ENCODE measurements around the gene PPP1R7. TPM values are rescaled to one million over a fixed set of nuclear protein-coding genes. Genes with fewer than 3 reads are reported as not detected.

The PPP1R7 gene
- total and polyA plus RNA-seq, 2 of the 4 experiments (the other 2 are of a cell fraction), result 60.8 to 70.0 TPM

DNA sequence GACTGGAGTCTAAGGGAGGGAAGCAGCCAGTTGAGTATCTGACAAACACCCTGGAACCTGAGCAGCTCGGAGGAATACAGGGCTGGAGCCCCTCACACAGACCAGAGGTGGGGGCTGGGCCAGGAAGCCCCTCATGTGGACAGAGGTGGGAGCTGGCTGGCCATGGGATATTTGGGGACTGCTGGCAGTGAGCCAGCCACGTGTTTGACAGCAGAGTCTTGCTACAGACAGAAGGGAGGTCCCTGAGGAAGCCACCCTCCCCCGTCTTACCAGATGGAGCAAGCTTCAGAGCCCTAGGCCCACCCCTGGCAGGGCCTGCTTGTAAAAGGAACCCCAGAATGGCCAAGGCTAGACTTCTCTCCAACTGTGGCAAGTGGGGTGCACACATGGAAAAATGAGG is 44.6 kb upstream of the PPP1R7 start:
- peaks cover 7 to 26% of the 10 kb centered on the region in 2 experiments for H3K79me1 ChIP-seq (ENCODE audit: low read depth in 1 of 2, low read length in 2 of 2)
- H3K9me3 ChIP-seq (ENCODE audit: control insufficient read depth, insufficient read depth, low read length), result no peaks in the 10 kb centered on the region
- no peaks in the 10 kb centered on the region; the same call in 1 of the 2 replicates for H3K4me1 ChIP-seq (ENCODE audit: control insufficient read depth, insufficient read depth, low read length)
- H3K36me3 ChIP-seq (ENCODE audit: control insufficient read depth, insufficient read depth, low read length), result 0 out of 2 replicates have a peak, but pooled peaks cover 2% of the 10 kb centered on the region
- ATAC-seq (ENCODE audit: low read depth) (no peak), DNase-seq (no peak)
- H2AFZ ChIP-seq (replicated peaks; ENCODE audit: low read length, poor library complexity), result no peak overlapping the region
- H4K20me1 ChIP-seq (ENCODE audit: insufficient read depth, low read length), result no peaks in the 10 kb centered on the region
- H2BK20ac ChIP-seq (ENCODE audit: low read depth, low read length), result no peak overlapping the region
- in situ Hi-C loops (cut with MboI; ENCODE audit: low sequenced_read_pairs), result no loop called here
- no peak overlapping the region for H2BK15ac ChIP-seq (ENCODE audit: low read depth, low read length)
- ChIA-PET CTCF (interaction anchor here (0.6 kb wide), 1 partner anchor 26 kb away, joined by 4 read pairs; no protein-coding TSS in a partner anchor), POLR2A (ENCODE audit: unreplicated experiment) (no interaction called here)
- no peak overlapping the region for H4K91ac ChIP-seq (ENCODE audit: insufficient read depth, low read depth, low read length)
- H2AK9ac ChIP-seq (replicated peaks; ENCODE audit: low read depth, low read length, poor library complexity), result no peak overlapping the region
- no peak overlapping the region for H4K8ac ChIP-seq (ENCODE audit: low read depth in 2 of 2, low read length in 2 of 2)
- no peak overlapping the region for H2BK120ac ChIP-seq (ENCODE audit: low read depth, low read length)
- H2AK5ac ChIP-seq (ENCODE audit: low read depth, low read length), result no peak overlapping the region
- no TSS peak for BruUV-seq (replicated peaks)
- H3K23ac ChIP-seq (ENCODE audit: low read depth, low read length), result no peak overlapping the region
- no peaks in the 10 kb centered on the region for H3K27me3 ChIP-seq (ENCODE audit: control insufficient read depth, insufficient read depth, low read length)
- TF ChIP-seq MXI1 (IDR thresholded peaks at IDR 0.05; ENCODE audit: borderline replicate concordance, low read depth, low read length) (no peak), MAFK (IDR thresholded peaks at IDR 0.05; ENCODE audit: low read depth, low read length) (no peak)
- TF ChIP-seq, protein P1, sequence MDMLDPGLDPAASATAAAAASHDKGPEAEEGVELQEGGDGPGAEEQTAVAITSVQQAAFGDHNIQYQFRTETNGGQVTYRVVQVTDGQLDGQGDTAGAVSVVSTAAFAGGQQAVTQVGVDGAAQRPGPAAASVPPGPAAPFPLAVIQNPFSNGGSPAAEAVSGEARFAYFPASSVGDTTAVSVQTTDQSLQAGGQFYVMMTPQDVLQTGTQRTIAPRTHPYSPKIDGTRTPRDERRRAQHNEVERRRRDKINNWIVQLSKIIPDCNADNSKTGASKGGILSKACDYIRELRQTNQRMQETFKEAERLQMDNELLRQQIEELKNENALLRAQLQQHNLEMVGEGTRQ (IDR thresholded peaks at IDR 0.05; ENCODE audit: low read depth, low read length), result no peak
- no peak overlapping the region for H4K5ac ChIP-seq (ENCODE audit: low read depth, low read length)
- H3K18ac ChIP-seq (ENCODE audit: low read depth, low read length), result no peak overlapping the region
- no peak overlapping the region for H2BK5ac ChIP-seq (ENCODE audit: low read depth, low read length, poor library complexity, severe bottlenecking)
- no peak overlapping the region for H3K4ac ChIP-seq (ENCODE audit: low read depth, low read length)
- H3K14ac ChIP-seq (replicated peaks; ENCODE audit: low read depth, low read length), result no peak overlapping the region
- dilution Hi-C loops (cut with HindIII; ENCODE audit: low sequenced_read_pairs, unreplicated experiment), result no loop called here
- no peak overlapping the region for H3K9ac ChIP-seq (ENCODE audit: low read depth, low read length)
- intact Hi-C loops (cut with micrococcal nuclease), result no loop called here
- H3K27ac ChIP-seq (ENCODE audit: insufficient read depth, low read length), result no peak overlapping the region
- H3K4me2 ChIP-seq (ENCODE audit: low read depth, low read length), result no peak overlapping the region
- H3K9me1 ChIP-seq (ENCODE audit: insufficient read depth, low read length), result peaks cover 4% of the 10 kb centered on the region; the same call in 1 of the 2 replicates
- no peak overlapping the region for H3K4me3 ChIP-seq (ENCODE audit: insufficient read depth, low read depth, low read length)
- no CpG with 5 or more reads among the region's 3 CpGs for WGBS, 2 experiments (ENCODE audit: extremely low coverage in 2 of 2, insufficient read length in 1 of 2)
- no peak overlapping the region for H3K56ac ChIP-seq (ENCODE audit: extremely low read depth, insufficient read depth, low read length)

Data from IMR-90 (cell line).